Osteoblast (primary cell): ENCODE measurements around the gene GPC5. TPM values are rescaled to one million over a fixed set of nuclear protein-coding genes. Genes with fewer than 3 reads are reported as not detected.

ENCODE experiments used
- DNase-seq: peaks from one replicate; pipeline ENCODE4 v3.0.0; 2011; ENCODE audit warnings: low spot score, mixed read lengths; ENCODE audit not compliant: insufficient read length; ENCODE audit errors: missing footprints
- H2AFZ ChIP-seq: 2 replicates; pipeline ENCODE4 v1.6.0; 2011; ENCODE audit warnings: mild to moderate bottlenecking, low read length
- H3K27ac ChIP-seq: 2 replicates; pipeline ENCODE4 v1.5.1; 2011; ENCODE audit warnings: mild to moderate bottlenecking, low read depth, low read length, moderate library complexity
- H3K27me3 ChIP-seq: 2 replicates; pipeline ENCODE4 v1.6.0; 2012; ENCODE audit warnings: mild to moderate bottlenecking, control low read depth, inconsistent platforms, low read length, moderate library complexity; ENCODE audit not compliant: insufficient read depth
- H3K36me3 ChIP-seq: 2 replicates; pipeline ENCODE4 v1.5.1; 2011; ENCODE audit warnings: mild to moderate bottlenecking, low read length, control low read depth, moderate library complexity; ENCODE audit not compliant: insufficient read depth
- H3K4me1 ChIP-seq: 2 replicates; pipeline ENCODE4 v1.5.1; 2011; ENCODE audit warnings: mild to moderate bottlenecking, low read length, control low read depth, moderate library complexity; ENCODE audit not compliant: insufficient read depth
- H3K4me2 ChIP-seq: 2 replicates; pipeline ENCODE4 v1.6.0; 2011; ENCODE audit warnings: mild to moderate bottlenecking, low read length; ENCODE audit not compliant: insufficient read depth
- H3K4me3 ChIP-seq: fragments of 200-600 bp; sonication (generic); 3 replicates; pipeline ENCODE4 v1.5.1; 2012; ENCODE audit warnings: mild to moderate bottlenecking, low read length, inconsistent platforms; ENCODE audit not compliant: insufficient read depth
- H3K79me2 ChIP-seq: 2 replicates; pipeline ENCODE4 v1.6.0; 2012; ENCODE audit warnings: mild to moderate bottlenecking, low read length, control low read depth, inconsistent platforms; ENCODE audit not compliant: insufficient read depth
- H3K9me3 ChIP-seq: 2 replicates; pipeline ENCODE4 v1.5.1; 2011; ENCODE audit warnings: low read depth, low read length, control low read depth
- H4K20me1 ChIP-seq: 2 replicates; pipeline ENCODE4 v1.6.0; 2012; ENCODE audit warnings: mild to moderate bottlenecking, low read length, control low read depth; ENCODE audit not compliant: insufficient read depth
- CTCF ChIP-seq: IDR thresholded peaks from 2 replicates; pipeline ENCODE4 v1.5.1; 2011; ENCODE audit warnings: mild to moderate bottlenecking, low read depth, low read length, moderate library complexity; ENCODE audit errors: extremely low read depth
- total RNA-seq: library from RNA; depleted of rRNA; stranded (reverse); fragments of >200 nt; gene quantifications from 2 replicates; pipeline ENCODE4 v1.2.3, GENCODE V29; 2012

GPC5 gene
- total RNA-seq, 1 donor = 0.36 TPM

DNA sequence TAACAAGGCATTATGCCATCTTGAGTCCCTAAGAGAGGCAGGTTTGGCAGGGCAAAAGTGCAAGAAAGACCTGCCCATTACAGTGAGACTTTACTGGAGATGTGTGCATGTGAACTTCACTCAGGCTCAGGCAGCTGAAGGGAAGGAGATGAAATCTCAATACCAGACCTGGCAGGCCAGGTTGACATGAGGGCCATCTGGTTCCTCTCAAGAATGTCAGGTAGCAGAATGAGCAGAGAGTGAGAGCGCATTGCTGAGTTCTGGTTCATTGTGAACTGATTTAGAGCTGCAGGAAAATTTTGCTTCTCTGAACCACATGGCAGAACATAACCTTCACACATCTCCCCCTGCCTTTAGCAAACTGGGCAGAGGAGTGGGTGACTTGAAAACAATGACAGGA lies 406.3 kb downstream of the GPC5 start:
- H2AFZ ChIP-seq = no peak overlapping the region
- no peaks in the 10 kb centered on the region for H4K20me1 ChIP-seq
- no peaks in the 10 kb centered on the region for H3K79me2 ChIP-seq
- no peak for DNase-seq
- H3K36me3 ChIP-seq = no peaks in the 10 kb centered on the region
- H3K4me2 ChIP-seq = no peak overlapping the region
- H3K9me3 ChIP-seq = no peaks in the 10 kb centered on the region
- H3K27me3 ChIP-seq = no peaks in the 10 kb centered on the region
- TF ChIP-seq CTCF = no peak
- H3K4me3 ChIP-seq = no peak overlapping the region
- no peaks in the 10 kb centered on the region for H3K4me1 ChIP-seq
- H3K27ac ChIP-seq = no peak overlapping the region

- no peak for TF ChIP-seq CTCF
- Histone ChIP-seq H3K4me2 (no peak overlapping the region), H3K4me3 (no peak overlapping the region), H3K27ac (no peak overlapping the region), H3K9me3 (no peaks in the 10 kb centered on the region), H3K79me2 (no peaks in the 10 kb centered on the region), H3K36me3 (no peaks in the 10 kb centered on the region), H2AFZ (no peak overlapping the region), H4K20me1 (no peaks in the 10 kb centered on the region), H3K27me3 (no peaks in the 10 kb centered on the region), H3K4me1 (no peaks in the 10 kb centered on the region)
- no peak for DNase-seq
These were observed 407.2 kb downstream of the GPC5 start for GRCh38 chr13:91805605-91806004.

DNA sequence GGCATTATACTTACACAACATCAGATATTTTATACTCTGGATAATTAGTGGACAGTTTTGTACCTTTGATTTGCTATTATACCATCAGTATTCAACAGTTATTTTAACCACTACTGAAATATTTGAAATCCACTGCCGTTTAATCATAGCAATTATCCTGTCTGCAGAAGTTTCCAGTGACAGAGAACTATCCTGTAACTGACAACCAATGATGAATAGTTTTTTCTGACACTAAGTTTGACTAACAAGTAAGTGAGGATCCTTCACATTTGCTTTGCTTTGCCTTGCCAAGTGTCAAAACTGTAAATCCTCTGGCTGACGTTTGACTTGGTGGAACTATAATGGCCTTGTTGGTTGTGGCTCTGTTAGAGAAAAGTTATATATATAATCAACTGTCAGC lies 410.7 kb downstream of the GPC5 start:
- no peaks in the 10 kb centered on the region for H3K79me2 ChIP-seq
- no peak for TF ChIP-seq CTCF
- no peaks in the 10 kb centered on the region for H3K36me3 ChIP-seq
- no peak for DNase-seq
- no peaks in the 10 kb centered on the region for H3K9me3 ChIP-seq
- H3K27me3 ChIP-seq = no peaks in the 10 kb centered on the region
- no peak overlapping the region for H3K4me3 ChIP-seq
- no peaks in the 10 kb centered on the region for H3K4me1 ChIP-seq
- H2AFZ ChIP-seq = no peak overlapping the region
- no peak overlapping the region for H3K4me2 ChIP-seq
- no peaks in the 10 kb centered on the region for H4K20me1 ChIP-seq
- no peak overlapping the region for H3K27ac ChIP-seq

DNA sequence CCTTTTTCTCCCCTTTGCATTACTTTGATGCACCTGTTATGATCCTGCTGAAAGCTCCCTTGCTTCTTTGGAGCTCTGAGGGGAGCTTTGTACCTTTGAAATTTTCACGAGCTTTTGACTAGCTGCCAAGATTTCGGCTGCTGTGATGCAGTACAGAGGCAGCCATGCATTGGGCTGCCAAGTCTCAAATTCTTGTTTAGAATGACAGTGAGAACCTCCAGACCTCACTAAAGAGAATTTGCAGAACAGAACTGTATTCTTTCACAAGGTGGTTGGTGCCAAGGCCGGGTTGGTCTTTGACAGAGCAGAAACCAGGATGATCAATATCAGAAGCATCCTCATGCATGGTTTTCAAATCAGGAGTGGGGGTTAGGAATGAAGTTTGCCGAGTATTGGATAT lies 414.8 kb downstream of the GPC5 start:
- H2AFZ ChIP-seq = no peak overlapping the region
- no peaks in the 10 kb centered on the region for H3K27me3 ChIP-seq
- TF ChIP-seq CTCF = no peak
- no peak overlapping the region for H3K4me3 ChIP-seq
- no peak overlapping the region for H3K27ac ChIP-seq
- no peaks in the 10 kb centered on the region for H3K4me1 ChIP-seq
- no peaks in the 10 kb centered on the region for H4K20me1 ChIP-seq
- H3K4me2 ChIP-seq = no peak overlapping the region
- H3K36me3 ChIP-seq = no peaks in the 10 kb centered on the region
- DNase-seq = no peak
- no peaks in the 10 kb centered on the region for H3K79me2 ChIP-seq
- H3K9me3 ChIP-seq = peaks cover 2% of the 10 kb centered on the region
